H1 (cell line): ENCODE data around the gene PTPN5. TPM values are rescaled to one million over a fixed set of nuclear protein-coding genes. Genes with fewer than 3 reads are reported as not detected.

Source experiments
- CTCF ChIA-PET: fragments of 300-600 bp; sonication (Branson Sonifier 250); formaldehyde crosslinking; loops from one replicate; lab custom pipeline; 2021; ENCODE audit not compliant: partially characterized antibody; lab: Charles Lee
- POLR2A ChIA-PET: fragments of 300-600 bp; sonication (Branson Sonifier 250); formaldehyde crosslinking; loops from one replicate; lab custom pipeline; 2021; ENCODE audit warnings: inconsistent platforms; ENCODE audit not compliant: partially characterized antibody; lab: Charles Lee
- DNase-seq, 2 experiments: peaks; one replicate each; pipeline versions ENCODE4 v3.0.0 to v3.0.0-alpha.2; 2010 to 2022; ENCODE audit warnings: low spot score in 2 of 2, low read depth in 1 of 2, mixed read lengths in 1 of 2
- FAIRE-seq: peaks from 2 replicates; lab custom pipeline; 2011; peaks lifted over from hg19 to GRCh38; lab: Jason Lieb, UNC
- H2AFZ ChIP-seq: 2 replicates; pipeline ENCODE4 v1.8.1; 2012; ENCODE audit warnings: low read length, inconsistent platforms
- H2AK5ac ChIP-seq: 2 replicates; pipeline ENCODE4 v1.6.1; 2013; ENCODE audit warnings: low read depth, low read length
- H2BK120ac ChIP-seq: replicated peaks from 2 replicates; pipeline ENCODE3; 2013; ENCODE audit warnings: low read depth, low read length, inconsistent platforms
- H2BK12ac ChIP-seq: 2 replicates; pipeline ENCODE4 v1.6.1; 2013; ENCODE audit warnings: low read depth, low read length
- H2BK15ac ChIP-seq: 2 replicates; pipeline ENCODE4 v1.6.1; 2013; ENCODE audit warnings: low read length
- H2BK20ac ChIP-seq: 2 replicates; pipeline ENCODE4 v1.6.1; 2013; ENCODE audit warnings: low read length
- H2BK5ac ChIP-seq: 2 replicates; pipeline ENCODE4 v1.6.1; 2013; ENCODE audit warnings: low read depth, low read length
- H3K14ac ChIP-seq: 2 replicates; pipeline ENCODE4 v1.6.1; 2013; ENCODE audit warnings: inconsistent platforms; ENCODE audit not compliant: insufficient read length
- H3K18ac ChIP-seq: 2 replicates; pipeline ENCODE4 v1.6.1; 2013; ENCODE audit warnings: low read length; ENCODE audit errors: extremely low read depth
- H3K23ac ChIP-seq: 2 replicates; pipeline ENCODE4 v1.6.1; 2013; ENCODE audit warnings: inconsistent platforms; ENCODE audit not compliant: insufficient read length
- H3K23me2 ChIP-seq: 2 replicates; pipeline ENCODE4 v1.6.1; 2013; ENCODE audit warnings: low read depth, low read length
- H3K27ac ChIP-seq: 2 replicates; pipeline ENCODE4 v1.6.1; 2011; ENCODE audit warnings: low read depth, low read length, inconsistent platforms
- H3K27me3 ChIP-seq, 4 experiments: replicated peaks in 1 of 4; 1 replicate in 1 of 4; 2 replicates in 3 of 4; pipeline versions ENCODE4 v1.6.1 to v1.8.1; 2011 to 2013; ENCODE audit warnings: low read length in 3 of 4, mild to moderate bottlenecking in 3 of 4, inconsistent platforms in 2 of 4, mixed read lengths in 2 of 4, moderate library complexity in 1 of 4; ENCODE audit not compliant: control insufficient read depth in 3 of 4, insufficient read depth in 3 of 4; ENCODE audit errors: extremely low read depth in 1 of 4
- H3K36me3 ChIP-seq, 4 experiments: 2 replicates each; pipeline versions ENCODE4 v1.6.1 to v1.8.1; 2011 to 2013; ENCODE audit warnings: mild to moderate bottlenecking in 4 of 4, low read length in 3 of 4, moderate library complexity in 2 of 4, control low read depth in 1 of 4, inconsistent platforms in 1 of 4; ENCODE audit not compliant: insufficient read depth in 4 of 4, control insufficient read depth in 2 of 4
- H3K4ac ChIP-seq: replicated peaks from 2 replicates; pipeline ENCODE3; 2013; ENCODE audit warnings: low read length, low read depth, mixed read lengths, inconsistent platforms; ENCODE audit not compliant: insufficient read length
- H3K4me1 ChIP-seq, 4 experiments: replicated peaks in 1 of 4; 1 replicate in 1 of 4; 2 replicates in 3 of 4; pipeline versions ENCODE4 v1.6.1 to v1.8.1; 2011 to 2013; ENCODE audit warnings: low read length in 3 of 4, inconsistent platforms in 2 of 4, mixed read lengths in 1 of 4; ENCODE audit not compliant: insufficient read depth in 4 of 4, control insufficient read depth in 3 of 4
- H3K4me2 ChIP-seq, 2 experiments: 2 replicates each; pipeline versions ENCODE4 v1.6.1 to v1.8.1; 2011 to 2013; ENCODE audit warnings: low read depth in 2 of 2, low read length in 2 of 2, control low read depth in 1 of 2, inconsistent platforms in 1 of 2, mild to moderate bottlenecking in 1 of 2; ENCODE audit not compliant: insufficient read depth in 1 of 2
- H3K4me3 ChIP-seq, 4 experiments: fragments of 200-600, 300-600 bp in 1 of 4; sonication (generic), shearing (Covaris generic), sonication (Bioruptor Twin) in 1 of 4; 2 replicates each; pipeline versions ENCODE4 v1.5.1 to v1.8.1; 2011 to 2016; ENCODE audit warnings: low read length in 4 of 4, low read depth in 3 of 4, control low read depth in 2 of 4, inconsistent platforms in 2 of 4, mild to moderate bottlenecking in 2 of 4, mixed read lengths in 1 of 4, moderate library complexity in 1 of 4; ENCODE audit not compliant: insufficient read depth in 2 of 4; ENCODE audit errors: extremely low read depth in 1 of 4
- H3K56ac ChIP-seq: replicated peaks from 2 replicates; pipeline ENCODE3; 2013; ENCODE audit warnings: low read depth, mild to moderate bottlenecking, mixed read lengths, low read length, inconsistent platforms; ENCODE audit not compliant: insufficient read length
- H3K79me1 ChIP-seq: 2 replicates; pipeline ENCODE4 v1.6.1; 2013; ENCODE audit warnings: low read depth, low read length, control low read depth
- H3K79me2 ChIP-seq, 2 experiments: 2 replicates each; pipeline versions ENCODE4 v1.6.1 to v1.8.1; 2012 to 2013; ENCODE audit warnings: low read length in 2 of 2, mild to moderate bottlenecking in 2 of 2, inconsistent platforms in 1 of 2; ENCODE audit not compliant: insufficient read depth in 2 of 2, control insufficient read depth in 1 of 2
- H3K9ac ChIP-seq, 4 experiments: replicated peaks in 1 of 4; 1 replicate in 1 of 4; 2 replicates in 3 of 4; pipeline versions ENCODE4 v1.6.1 to v1.8.1; 2011 to 2013; ENCODE audit warnings: low read depth in 3 of 4, low read length in 3 of 4, control low read depth in 2 of 4, mild to moderate bottlenecking in 2 of 4, moderate library complexity in 2 of 4, inconsistent platforms in 1 of 4; ENCODE audit errors: extremely low read depth in 1 of 4
- H3K9me3 ChIP-seq, 2 experiments: 2 replicates each; pipeline versions ENCODE4 v1.6.1 to v1.8.1; 2012 to 2013; ENCODE audit warnings: mild to moderate bottlenecking in 2 of 2, moderate library complexity in 2 of 2, control low read depth in 1 of 2, inconsistent platforms in 1 of 2, low read depth in 1 of 2, low read length in 1 of 2, mixed read lengths in 1 of 2; ENCODE audit not compliant: insufficient read depth in 2 of 2
- H4K20me1 ChIP-seq, 2 experiments: replicated peaks in 1 of 2; 2 replicates each; pipeline versions ENCODE3 to v1.8.1; 2011 to 2013; ENCODE audit warnings: inconsistent platforms in 2 of 2, low read length in 2 of 2, mild to moderate bottlenecking in 1 of 2; ENCODE audit not compliant: insufficient read depth in 2 of 2, control insufficient read depth in 1 of 2
- H4K5ac ChIP-seq: 2 replicates; pipeline ENCODE4 v1.6.1; 2013; ENCODE audit warnings: low read length, low read depth, mixed read lengths, inconsistent platforms; ENCODE audit not compliant: insufficient read length
- H4K8ac ChIP-seq: 2 replicates; pipeline ENCODE4 v1.8.0; 2013; ENCODE audit warnings: mild to moderate bottlenecking, moderate library complexity, low read length, inconsistent platforms; ENCODE audit not compliant: insufficient read depth; ENCODE audit errors: extremely low read depth
- H4K91ac ChIP-seq: replicated peaks from 2 replicates; pipeline ENCODE3; 2013; ENCODE audit warnings: low read length, mixed read lengths, inconsistent platforms; ENCODE audit not compliant: insufficient read length
- CHD1 ChIP-seq: IDR thresholded peaks from 2 replicates; pipeline ENCODE4 v1.6.1; 2012; ENCODE audit warnings: low read depth, low read length, improper control_type of control experiment
- SAP30 ChIP-seq: fragments of 300-600 bp; sonication (generic); IDR thresholded peaks from 2 replicates; pipeline ENCODE4 v1.7.1; 2012; ENCODE audit warnings: low read length, moderate library complexity, mild to moderate bottlenecking, inconsistent platforms; ENCODE audit not compliant: insufficient read depth, insufficient replicate concordance
- TCF12 ChIP-seq: IDR thresholded peaks from 2 replicates; pipeline ENCODE4 v1.6.1; 2011; ENCODE audit warnings: low read depth, mild to moderate bottlenecking, low read length
- WGBS, 2 experiments: shearing (Covaris generic) in 1 of 2; methylation state at CpG; one replicate each; pipeline versions ENCODE4 v1.1.6 to v1.1.7; 2013 to 2015; ENCODE audit warnings: low lambda C conversion rate in 2 of 2, mixed read lengths in 2 of 2, inconsistent platforms in 1 of 2, low coverage in 1 of 2, missing lambda C conversion rate in 1 of 2; ENCODE audit not compliant: insufficient replicate concordance in 2 of 2, insufficient coverage in 1 of 2, insufficient read length in 1 of 2; ENCODE audit errors: extremely low coverage in 1 of 2, missing lambda C conversion rate in 1 of 2; 5-methylcytosine and 5-hydroxymethylcytosine counted together
- polyA plus RNA-seq, 7 experiments: library from polyadenylated mRNA; depleted of rRNA in 3 of 7; stranded (reverse) in 5 of 7; unstranded in 2 of 7; fragments of >200 nt in 5 of 7; fragments of 200-250 nt in 2 of 7; gene quantifications; 1 replicate in 5 of 7; 2 replicates in 1 of 7; 4 replicates in 1 of 7; pipeline versions ENCODE4 v1.2.1 to v1.2.3, GENCODE V29; 2011 to 2013; ENCODE audit warnings: missing spikeins in 2 of 7, mixed read lengths in 2 of 7
- total RNA-seq: library from RNA; stranded (reverse); fragmentation: NEBNext Ultra II Directional; extraction: Animal tissue kit (Norgen Biotek cat#: 25700); gene quantifications from 2 replicates; pipeline ENCODE4 v1.2.1, GENCODE V29; 2021

The PTPN5 gene
- total and polyA plus RNA-seq, 2 of the 8 experiments (the other 6 are each of a cell fraction or from before 2014, with no cell fraction given) = 8.4 to 12.9 TPM

GRCh38 chr11:18682466-18682865 lies 109.1 kb downstream of the PTPN5 start:
- Histone ChIP-seq H3K79me2 (no peaks in the 10 kb centered on the region), H4K91ac (no peak overlapping the region), H2BK5ac (no peak overlapping the region), H4K20me1 (no peaks in the 10 kb centered on the region), H4K5ac (no peak overlapping the region), H2AFZ (no peak overlapping the region), H2AK5ac (no peak overlapping the region), H3K18ac (no peak overlapping the region), H3K23ac (no peak overlapping the region), H3K79me1 (no peaks in the 10 kb centered on the region), H3K23me2 (no peaks in the 10 kb centered on the region), H3K27me3 (no peaks in the 10 kb centered on the region), H2BK20ac (no peak overlapping the region), H3K4me2 (no peak overlapping the region), H3K56ac (no peak overlapping the region), H3K36me3 (no peaks in the 10 kb centered on the region), H3K14ac (no peak overlapping the region), H4K8ac (no peak overlapping the region), H3K27ac (no peak overlapping the region), H3K4me1 (no peaks in the 10 kb centered on the region), H3K9me3 (no peaks in the 10 kb centered on the region), H3K4me3 (no peak overlapping the region), H3K4ac (no peak overlapping the region), H3K9ac (no peak overlapping the region), H2BK120ac (no peak overlapping the region), H2BK12ac (no peak overlapping the region), H2BK15ac (no peak overlapping the region)
- 81% methylated on average over 3 of the region's 3 CpGs; no CpG with 5 or more reads in 1 of the 2 experiments for WGBS, 2 experiments
- no peak for DNase-seq
- ChIA-PET POLR2A (no interaction called here), CTCF (interaction anchor here (0.6 to 1.0 kb wide), 3 partner anchors 10 to 74 kb away, joined by 3 read pairs; no protein-coding TSS in a partner anchor)
- no peak for FAIRE-seq
- TF ChIP-seq SAP30 (no peak), TCF12 (no peak), CHD1 (no peak)
